ENCODE data around the gene MYO3B. TPM values are rescaled to one million over a fixed set of nuclear protein-coding genes. Genes with fewer than 3 reads are reported as not detected.

MYO3B gene
- total RNA-seq, 3 donors from 2014 or later (not counting 1 experiment from before 2014, with no cell fraction given), result 0.68 to 0.88 (median 0.75) TPM

DNA sequence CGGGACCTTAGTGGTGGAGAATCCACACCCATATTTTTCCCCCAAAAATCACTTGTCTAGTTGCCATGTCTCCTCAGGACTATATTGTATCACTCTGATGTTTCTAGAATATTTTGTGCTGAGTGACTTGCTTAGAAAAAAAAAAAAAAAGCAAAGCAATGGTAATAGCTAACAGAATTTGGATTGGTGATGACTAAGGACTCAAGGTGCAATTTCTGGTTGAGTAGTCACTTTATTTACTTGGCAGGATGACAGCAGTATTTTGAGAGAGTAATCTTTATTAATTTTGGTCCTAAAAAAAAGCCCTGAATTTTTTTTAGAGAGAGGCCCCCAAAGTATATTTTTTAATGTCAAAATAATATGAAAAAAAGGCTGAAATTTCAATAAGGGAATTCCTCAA, 32.8 kb upstream of the MYO3B start:
- TF ChIP-seq, protein P1, sequence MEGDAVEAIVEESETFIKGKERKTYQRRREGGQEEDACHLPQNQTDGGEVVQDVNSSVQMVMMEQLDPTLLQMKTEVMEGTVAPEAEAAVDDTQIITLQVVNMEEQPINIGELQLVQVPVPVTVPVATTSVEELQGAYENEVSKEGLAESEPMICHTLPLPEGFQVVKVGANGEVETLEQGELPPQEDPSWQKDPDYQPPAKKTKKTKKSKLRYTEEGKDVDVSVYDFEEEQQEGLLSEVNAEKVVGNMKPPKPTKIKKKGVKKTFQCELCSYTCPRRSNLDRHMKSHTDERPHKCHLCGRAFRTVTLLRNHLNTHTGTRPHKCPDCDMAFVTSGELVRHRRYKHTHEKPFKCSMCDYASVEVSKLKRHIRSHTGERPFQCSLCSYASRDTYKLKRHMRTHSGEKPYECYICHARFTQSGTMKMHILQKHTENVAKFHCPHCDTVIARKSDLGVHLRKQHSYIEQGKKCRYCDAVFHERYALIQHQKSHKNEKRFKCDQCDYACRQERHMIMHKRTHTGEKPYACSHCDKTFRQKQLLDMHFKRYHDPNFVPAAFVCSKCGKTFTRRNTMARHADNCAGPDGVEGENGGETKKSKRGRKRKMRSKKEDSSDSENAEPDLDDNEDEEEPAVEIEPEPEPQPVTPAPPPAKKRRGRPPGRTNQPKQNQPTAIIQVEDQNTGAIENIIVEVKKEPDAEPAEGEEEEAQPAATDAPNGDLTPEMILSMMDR (IDR thresholded peaks at IDR 0.05), result no peak
- Histone ChIP-seq H3K36me3 (ENCODE audit: control insufficient read depth, insufficient read depth, low read length) (no peaks in the 10 kb centered on the region), H3K4me3 (ENCODE audit: low read length) (no peak overlapping the region), H3K9me3 (ENCODE audit: control insufficient read depth, insufficient read depth, low read length) (no peaks in the 10 kb centered on the region), H3K4me1 (ENCODE audit: control insufficient read depth, insufficient read depth, low read length) (no peaks in the 10 kb centered on the region), H3K27me3 (ENCODE audit: control insufficient read depth, insufficient read depth, low read length) (no peaks in the 10 kb centered on the region), H3K27ac (ENCODE audit: low read length) (no peak overlapping the region)
- Mint-ChIP-seq H3K27me3 (ENCODE audit: low read depth in 2 of 2) (peaks cover 0 to 2% of the 10 kb centered on the region in 2 donors), H3K36me3 (no peaks in the 10 kb centered on the region), H3K27ac (no peak overlapping the region), H3K4me1 (no peaks in the 10 kb centered on the region), H3K4me3 (no peak overlapping the region), H3K9me3 (no peaks in the 10 kb centered on the region)
- no peak for DNase-seq
- no peak for ATAC-seq
- WGBS (ENCODE audit: insufficient coverage), result no CpG with 5 or more reads among the region's 1 CpG
- intact Hi-C loops (cut with micrococcal nuclease), result no loop called here

- intact Hi-C loops (cut with micrococcal nuclease), result no loop called here
- H3K4me1 ChIP-seq (ENCODE audit: control insufficient read depth, insufficient read depth, low read length), result no peaks in the 10 kb centered on the region
- 74% methylated on average over 6 of the region's 7 CpGs for WGBS (ENCODE audit: insufficient coverage)
These were observed 32.1 kb upstream of the MYO3B start for GRCh38 chr2:170145675-170146432.

GRCh38 chr2:170146784-170147183, 31.2 kb upstream of the MYO3B start:
- Histone ChIP-seq H3K4me3 (ENCODE audit: low read length) (no peak overlapping the region), H3K27me3 (ENCODE audit: control insufficient read depth, insufficient read depth, low read length) (no peaks in the 10 kb centered on the region), H3K9me3 (ENCODE audit: control insufficient read depth, insufficient read depth, low read length) (no peaks in the 10 kb centered on the region), H3K36me3 (ENCODE audit: control insufficient read depth, insufficient read depth, low read length) (no peaks in the 10 kb centered on the region), H3K27ac (ENCODE audit: low read length) (no peak overlapping the region), H3K4me1 (ENCODE audit: control insufficient read depth, insufficient read depth, low read length) (no peaks in the 10 kb centered on the region)
- no peak overlapping the region for H3K4me3 Mint-ChIP-seq
- DNase-seq (no peak), ATAC-seq (no peak)
- no peak overlapping the region for H3K27ac Mint-ChIP-seq
- TF ChIP-seq, protein P1 (IDR thresholded peaks at IDR 0.05), result no peak
- WGBS (ENCODE audit: insufficient coverage), result 83% methylated on average over 4 of the region's 4 CpGs
- no peaks in the 10 kb centered on the region for H3K9me3 Mint-ChIP-seq
- intact Hi-C loops (cut with micrococcal nuclease), result no loop called here
- H3K4me1 Mint-ChIP-seq, result no peaks in the 10 kb centered on the region
- H3K27me3 Mint-ChIP-seq (ENCODE audit: low read depth in 2 of 2), result peaks cover 0 to 2% of the 10 kb centered on the region in 2 donors
- no peaks in the 10 kb centered on the region for H3K36me3 Mint-ChIP-seq

More at GRCh38 chr2:170145675-170146432, 32.1 kb upstream of the MYO3B start:
- H3K9me3 ChIP-seq (ENCODE audit: control insufficient read depth, insufficient read depth, low read length), result no peaks in the 10 kb centered on the region
- H3K27me3 ChIP-seq (ENCODE audit: control insufficient read depth, insufficient read depth, low read length), result no peaks in the 10 kb centered on the region
- Mint-ChIP-seq H3K27me3 (ENCODE audit: low read depth in 2 of 2) (peaks cover 0 to 2% of the 10 kb centered on the region in 2 donors), H3K4me1 (no peaks in the 10 kb centered on the region), H3K36me3 (no peaks in the 10 kb centered on the region), H3K27ac (no peak overlapping the region), H3K9me3 (no peaks in the 10 kb centered on the region), H3K4me3 (no peak overlapping the region)
- H3K4me3 ChIP-seq (ENCODE audit: low read length), result no peak overlapping the region
- no peak for DNase-seq
- ATAC-seq, result no peak
- H3K27ac ChIP-seq (ENCODE audit: low read length), result no peak overlapping the region
- TF ChIP-seq, protein P1 (IDR thresholded peaks at IDR 0.05), result no peak
- H3K36me3 ChIP-seq (ENCODE audit: control insufficient read depth, insufficient read depth, low read length), result no peaks in the 10 kb centered on the region

DNA sequence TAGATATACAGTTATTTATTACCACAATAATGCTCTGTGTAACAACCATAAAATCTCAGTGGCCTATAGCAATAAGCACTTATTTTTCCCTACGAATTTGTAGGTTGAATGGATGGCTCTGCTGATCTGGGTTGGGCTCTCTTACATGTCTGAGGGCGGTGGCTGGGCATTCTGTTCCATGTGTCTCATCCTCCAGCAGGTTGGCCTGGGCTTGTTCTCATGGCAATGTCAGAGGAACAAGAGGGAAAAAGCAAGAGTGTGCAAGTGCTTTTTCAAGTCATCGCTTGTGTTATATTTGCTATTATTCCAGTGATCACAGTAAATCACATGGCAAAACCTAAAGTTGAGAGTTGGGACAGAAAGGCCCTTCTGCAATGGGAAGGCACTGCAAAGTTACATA, 30.4 kb upstream of the MYO3B start:
- Mint-ChIP-seq H3K9me3 (peaks cover 0 to 2% of the 10 kb centered on the region in 2 donors), H3K4me3 (no peak overlapping the region), H3K4me1 (no peaks in the 10 kb centered on the region), H3K27me3 (ENCODE audit: low read depth in 2 of 2) (peaks cover 0 to 2% of the 10 kb centered on the region in 2 donors), H3K36me3 (no peaks in the 10 kb centered on the region), H3K27ac (no peak overlapping the region)
- H3K27me3 ChIP-seq (ENCODE audit: control insufficient read depth, insufficient read depth, low read length), result no peaks in the 10 kb centered on the region
- TF ChIP-seq, protein P1 (IDR thresholded peaks at IDR 0.05), result no peak
- H3K27ac ChIP-seq (ENCODE audit: low read length), result no peak overlapping the region
- 95% methylated on average over 3 of the region's 3 CpGs for WGBS (ENCODE audit: insufficient coverage)
- no peak for ATAC-seq
- no peaks in the 10 kb centered on the region for H3K9me3 ChIP-seq (ENCODE audit: control insufficient read depth, insufficient read depth, low read length)
- no peak for DNase-seq
- H3K4me3 ChIP-seq (ENCODE audit: low read length), result no peak overlapping the region
- no peaks in the 10 kb centered on the region for H3K36me3 ChIP-seq (ENCODE audit: control insufficient read depth, insufficient read depth, low read length)
- intact Hi-C loops (cut with micrococcal nuclease), result no loop called here
- no peaks in the 10 kb centered on the region for H3K4me1 ChIP-seq (ENCODE audit: control insufficient read depth, insufficient read depth, low read length)
